NCI-H187 (cell line): ENCODE measurements around the gene COPRS.

ENCODE experiments used
- DNase-seq, 2 experiments: peaks; one replicate each; lab custom pipeline; 2025; lab: John Stamatoyannopoulos, UW

The COPRS gene

GRCh38 chr17:31858642-31859486 is at the start of gene COPRS:
COPRS (minus strand) TSS chr17:31859244; CDS start chr17:31859199, 45 bp downstream.
- DNase-seq = peak; percentile 38 to 78

DNA sequence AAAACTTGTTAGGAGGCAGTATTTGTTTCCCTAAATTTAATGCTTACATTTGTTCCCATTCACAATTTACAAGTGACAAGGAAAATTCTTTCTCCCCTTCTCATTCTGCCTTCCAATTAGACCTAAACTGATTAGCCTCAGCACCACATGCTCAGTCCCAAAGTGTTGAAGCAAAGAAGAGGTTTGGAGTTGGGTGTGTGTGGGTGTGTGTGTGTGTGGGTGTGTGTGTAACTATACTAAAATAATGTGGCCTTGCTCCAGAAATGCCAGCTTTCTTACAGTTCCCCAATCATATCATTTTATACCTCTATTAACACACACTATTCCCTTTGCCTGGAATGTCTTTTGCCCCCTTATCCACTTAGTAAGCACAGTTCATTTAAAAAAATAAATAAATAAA is 49.3 kb upstream of the COPRS start:
- no peak for DNase-seq

GRCh38 chr17:31907342-31907962 is 48.4 kb upstream of the COPRS start:
- DNase-seq = no peak

GRCh38 chr17:31903401-31903800 is 44.4 kb upstream of the COPRS start:
- DNase-seq = no peak

DNA sequence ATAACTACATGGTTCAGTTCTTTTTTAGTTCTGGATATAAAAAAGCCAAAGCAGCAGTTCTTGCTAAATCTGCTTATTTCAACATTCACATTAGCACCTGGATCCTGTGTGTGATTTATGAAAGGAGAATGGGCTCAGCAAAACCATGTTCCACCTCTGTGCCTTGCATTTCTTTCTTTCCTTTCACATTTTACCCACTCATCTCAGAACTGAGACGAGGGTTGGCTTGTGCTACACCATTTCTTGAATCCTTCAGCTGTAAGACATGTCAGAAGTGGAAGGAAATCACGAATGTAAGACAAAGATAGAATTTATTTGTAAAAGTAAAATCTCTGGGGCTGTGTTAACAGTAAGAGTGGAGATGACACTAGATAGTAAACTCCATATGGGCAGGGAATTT is 43.6 kb upstream of the COPRS start:
- no peak for DNase-seq

DNA sequence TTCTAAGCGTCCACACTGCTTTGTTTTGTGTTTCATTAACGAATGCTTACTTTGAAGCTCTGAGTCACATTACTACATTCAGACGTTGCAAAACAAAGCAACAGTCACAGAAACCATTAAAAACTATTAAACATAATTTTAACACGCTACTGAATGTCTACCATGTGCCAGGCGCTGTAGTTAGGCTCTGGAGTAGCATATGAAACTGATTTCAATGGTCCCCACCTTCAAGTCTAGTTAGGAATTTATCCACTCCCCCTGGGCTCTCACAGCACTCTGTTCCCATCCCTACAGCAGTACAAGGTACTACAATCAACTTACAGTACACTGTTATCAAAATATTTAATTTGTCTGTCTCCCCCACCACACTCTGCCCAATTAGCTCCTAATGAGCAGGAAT is 41.8 kb upstream of the COPRS start:
- no peak for DNase-seq

DNA sequence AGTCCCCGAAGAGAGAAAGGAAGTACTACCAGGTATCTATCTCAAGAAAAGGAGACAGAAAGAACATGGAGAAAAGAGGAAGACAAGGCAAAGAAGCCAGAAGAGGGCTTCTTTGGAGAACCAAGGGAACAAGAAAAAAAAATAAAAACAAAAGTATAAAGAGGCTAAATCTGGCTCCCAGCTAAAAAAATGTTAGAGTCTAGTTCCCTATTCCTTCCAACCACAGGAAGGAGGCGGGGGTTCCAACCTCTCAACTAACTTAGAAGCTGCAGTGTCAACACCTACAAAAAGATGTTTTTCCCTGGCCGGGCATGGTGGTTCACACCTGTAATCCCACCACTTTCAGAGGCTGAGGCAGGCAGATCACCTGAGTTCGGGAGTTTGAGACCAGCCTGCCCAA is 29.1 kb upstream of the COPRS start:
- no peak for DNase-seq

DNA sequence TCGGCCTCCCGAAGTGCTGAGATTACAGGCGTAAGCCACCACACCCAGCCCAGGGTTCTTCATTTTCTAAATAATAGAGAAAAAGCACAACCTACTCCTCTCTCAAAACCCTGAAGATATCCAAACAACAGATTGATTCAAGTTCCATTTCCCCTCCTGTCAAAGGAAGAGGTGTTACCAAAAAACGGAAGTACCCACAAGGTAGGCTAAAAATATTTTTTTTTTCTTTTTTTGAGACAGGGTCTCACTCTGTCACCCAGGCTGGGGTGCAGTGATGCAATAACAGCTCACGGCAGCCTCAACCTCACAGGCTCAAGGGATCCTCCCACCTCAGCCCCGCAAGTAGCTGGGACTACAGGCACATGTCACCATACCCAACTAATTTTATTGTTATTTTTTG is 23.5 kb upstream of the COPRS start:
- no peak for DNase-seq

GRCh38 chr17:31880311-31880710 is 21.3 kb upstream of the COPRS start:
- no peak for DNase-seq

DNA sequence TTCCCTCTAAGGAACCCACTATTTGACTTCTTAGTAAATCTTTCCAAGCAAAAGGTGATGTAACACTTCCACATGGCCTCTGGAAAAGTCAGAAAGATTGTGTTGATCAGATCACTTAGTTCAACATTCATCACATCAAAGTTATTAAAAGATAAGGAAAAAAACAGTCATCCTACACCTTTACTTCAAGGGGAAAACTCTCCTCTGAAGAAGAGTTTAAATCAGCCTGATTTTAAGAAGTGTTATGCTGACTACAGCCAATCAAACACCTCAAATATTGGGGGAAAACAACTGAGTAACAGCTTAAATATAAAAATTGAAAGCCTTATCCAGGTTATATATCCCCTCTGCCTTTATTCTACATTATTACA is 19.6 kb upstream of the COPRS start:
- DNase-seq = no peak

- DNase-seq = no peak
Observed at GRCh38 chr17:31877911-31878702, 19.1 kb upstream of the COPRS start.

- DNase-seq = no peak
Observed at GRCh38 chr17:31877341-31877740, 18.3 kb upstream of the COPRS start.

DNA sequence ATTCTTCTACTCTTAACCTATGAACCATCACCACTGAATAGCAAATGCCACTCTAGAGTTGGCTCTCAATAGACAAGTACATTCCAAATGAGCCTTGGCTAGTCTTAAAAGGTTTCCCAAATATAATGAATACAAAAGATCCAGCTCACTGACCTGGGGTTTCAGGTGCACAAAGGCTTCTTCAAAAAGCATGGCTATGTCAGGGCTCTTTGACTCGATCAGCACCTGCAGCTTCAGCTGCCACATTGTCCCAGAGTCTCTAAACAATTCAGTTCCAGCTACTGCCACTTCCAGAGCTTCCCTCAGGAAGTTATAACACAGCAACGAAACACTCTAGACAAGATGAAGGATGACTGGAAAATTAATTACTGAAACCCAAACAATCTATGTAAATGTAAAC is 16.0 kb upstream of the COPRS start:
- DNase-seq = no peak

DNA sequence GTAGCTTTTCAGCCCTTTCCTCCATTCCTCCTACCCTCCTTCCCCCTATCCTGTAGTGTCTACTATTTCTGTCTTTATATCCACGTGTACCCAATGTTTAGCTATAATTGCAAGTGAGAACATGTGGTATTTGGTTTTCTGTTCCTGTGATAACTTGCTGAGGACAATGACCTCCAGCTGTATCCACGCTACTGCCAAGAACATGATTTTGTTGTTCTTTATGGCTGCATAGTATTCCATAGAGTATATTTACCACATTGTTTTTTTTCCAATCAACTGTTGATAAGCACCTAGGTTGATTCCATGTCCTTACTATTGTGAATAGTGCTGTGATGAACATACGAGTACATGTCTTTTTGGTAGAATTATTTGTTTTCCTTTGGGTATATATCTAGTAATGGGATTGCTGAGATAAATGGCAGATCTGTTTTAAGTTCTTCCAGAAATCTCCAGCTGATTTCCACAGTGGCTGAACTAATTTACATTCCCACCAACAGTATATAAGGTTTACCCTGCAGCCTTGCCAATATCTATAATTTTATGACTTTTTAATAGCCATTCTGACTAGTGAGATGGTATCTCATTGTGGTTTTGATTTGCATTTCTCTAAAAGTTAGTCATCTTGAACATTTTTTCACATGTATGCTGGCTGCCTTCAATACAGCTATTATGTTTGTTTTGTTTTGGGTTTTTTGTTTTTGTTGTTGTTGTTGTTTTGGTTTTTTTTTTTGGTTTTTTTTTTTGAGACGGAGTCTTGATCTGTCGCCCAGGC is 10.9 kb upstream of the COPRS start:
- DNase-seq = no peak

GRCh38 chr17:31869031-31869430 is 10.0 kb upstream of the COPRS start:
- no peak for DNase-seq

GRCh38 chr17:31859487-31860008 is 504 bp upstream of the COPRS start:
- peak in 1 of 2 experiments; percentile 24 for DNase-seq

DNA sequence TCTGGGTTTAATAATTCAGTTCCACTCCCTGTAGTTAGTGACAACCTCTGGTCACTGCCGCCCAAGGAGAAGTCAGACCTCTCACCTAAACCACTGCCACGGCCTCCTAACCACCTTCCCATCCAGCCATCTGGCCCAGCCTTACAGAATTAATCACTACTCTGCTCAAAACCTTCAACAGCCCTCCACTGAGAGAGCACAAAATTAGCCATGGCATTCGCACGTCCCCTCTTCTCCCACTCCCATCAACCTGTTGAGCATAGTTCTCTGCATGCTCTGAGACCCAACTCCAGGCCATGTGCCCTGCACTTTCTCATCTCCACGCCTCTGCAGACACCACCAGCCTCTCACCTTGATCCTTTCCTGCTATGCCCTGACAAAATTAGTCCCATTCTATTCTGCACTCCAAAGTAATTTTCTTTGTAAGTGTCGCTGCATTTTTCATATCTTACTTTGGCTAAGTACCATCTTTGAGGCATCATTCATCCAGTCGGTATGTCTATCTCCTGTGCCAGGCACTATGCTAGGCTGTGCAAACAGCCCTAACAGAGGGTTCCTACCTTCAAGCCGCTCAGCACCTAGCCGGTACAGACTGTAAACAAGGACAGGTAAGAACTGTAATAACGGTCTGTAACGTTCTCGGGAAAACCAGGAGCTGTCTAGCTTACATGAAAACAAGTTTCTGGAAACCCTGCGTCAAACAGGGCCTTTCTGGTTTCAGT is 963 bp downstream of the COPRS start:
- DNase-seq = no peak

DNA sequence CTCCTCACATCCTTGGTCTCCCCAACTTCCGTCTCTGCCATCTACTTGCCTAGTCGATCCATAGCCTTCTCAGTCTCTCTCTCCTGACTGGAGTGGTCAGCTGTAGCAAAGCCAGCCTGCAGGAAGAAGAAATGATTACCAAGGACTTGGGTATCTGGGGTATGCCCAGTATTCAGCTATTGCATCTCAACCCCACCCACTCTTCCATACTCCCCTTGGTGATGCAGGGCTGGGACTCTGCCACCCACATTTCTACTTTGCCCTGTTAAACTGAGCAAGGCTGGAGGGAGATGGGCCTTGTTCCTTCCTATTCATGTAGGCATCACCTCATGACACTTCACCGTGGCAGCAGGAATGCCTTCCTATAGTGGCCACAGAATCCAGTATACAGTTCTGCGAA is 2.3 kb downstream of the COPRS start:
- no peak for DNase-seq

- no peak for DNase-seq
Observed at GRCh38 chr17:31854672-31855071, 4.4 kb downstream of the COPRS start.

- no peak for DNase-seq
Observed at GRCh38 chr17:31853911-31854470, 5.1 kb downstream of the COPRS start.

DNA sequence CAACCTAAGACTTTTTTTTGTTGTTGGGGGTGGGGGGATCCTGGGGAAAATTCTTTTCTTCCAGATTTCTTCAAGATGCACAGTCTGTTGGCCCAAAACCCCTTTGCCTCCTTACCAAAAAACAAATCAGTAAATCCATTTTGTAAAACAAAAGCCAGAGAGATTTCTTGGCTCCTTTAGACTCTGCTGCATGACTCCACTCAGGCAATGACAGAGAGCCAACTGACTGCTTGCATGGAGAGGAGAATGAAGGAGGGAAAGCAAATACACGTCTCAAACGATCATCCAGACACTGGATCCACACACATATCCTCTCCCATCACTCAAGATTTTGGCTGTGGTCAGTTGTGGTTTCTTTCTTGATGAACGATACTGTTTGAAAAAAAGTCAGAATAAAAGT is 13.8 kb downstream of the COPRS start:
- DNase-seq = no peak
